Limb (tissue), 2 donors: ENCODE data around the gene C9orf78.

Experiments
- DNase-seq, 2 donors: peaks; one replicate each; pipeline ENCODE4 v3.0.0-alpha.2; 2016; ENCODE audit errors: extremely low spot score in 2 of 2

The C9orf78 gene

GRCh38 chr9:129868023-129868871, 33.2 kb upstream of the C9orf78 start:
- no peak for DNase-seq

DNA sequence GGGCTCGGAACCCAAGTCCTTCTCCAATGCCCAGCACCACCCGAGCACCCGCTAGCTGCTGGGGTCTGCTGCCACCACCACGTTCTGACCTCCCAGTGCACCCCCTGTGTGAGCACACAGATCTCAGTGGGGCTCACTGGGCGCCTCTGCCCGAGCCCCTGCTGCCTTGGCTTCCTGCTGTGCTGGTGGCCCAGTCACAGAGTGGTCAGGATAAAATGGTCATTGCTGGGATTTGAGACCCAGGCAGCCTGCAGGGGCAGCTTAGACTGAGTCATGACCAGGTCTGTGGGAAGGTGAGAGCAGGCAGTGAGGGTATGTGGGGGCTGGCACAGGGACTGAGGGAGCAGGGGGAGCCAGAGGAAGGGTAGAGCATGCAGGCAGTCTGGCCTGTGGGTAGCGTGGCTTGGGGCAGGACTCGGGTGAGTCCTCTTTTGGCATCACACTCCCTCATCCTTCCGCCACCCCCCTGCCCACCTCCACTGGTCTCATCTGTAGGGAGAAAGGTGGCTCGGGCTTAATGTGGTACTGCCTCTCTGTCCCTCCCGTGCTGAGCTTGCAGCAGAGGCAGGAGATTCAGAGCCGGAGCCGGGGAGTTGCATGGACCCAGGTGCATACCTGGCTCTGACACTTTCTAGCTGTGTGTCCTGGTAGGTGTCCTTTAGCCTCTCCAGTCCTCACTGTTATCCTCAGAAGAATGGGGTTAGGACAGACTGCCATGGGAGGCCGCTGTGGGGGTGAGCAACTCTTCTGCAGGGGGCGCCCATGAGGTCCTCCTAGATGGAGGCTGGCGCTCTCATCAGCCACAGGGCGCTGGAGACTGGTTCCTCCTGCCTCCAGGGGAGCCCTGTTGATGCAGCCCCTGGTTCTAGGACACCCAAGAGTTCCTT, 32.3 kb upstream of the C9orf78 start:
- no peak for DNase-seq

DNA sequence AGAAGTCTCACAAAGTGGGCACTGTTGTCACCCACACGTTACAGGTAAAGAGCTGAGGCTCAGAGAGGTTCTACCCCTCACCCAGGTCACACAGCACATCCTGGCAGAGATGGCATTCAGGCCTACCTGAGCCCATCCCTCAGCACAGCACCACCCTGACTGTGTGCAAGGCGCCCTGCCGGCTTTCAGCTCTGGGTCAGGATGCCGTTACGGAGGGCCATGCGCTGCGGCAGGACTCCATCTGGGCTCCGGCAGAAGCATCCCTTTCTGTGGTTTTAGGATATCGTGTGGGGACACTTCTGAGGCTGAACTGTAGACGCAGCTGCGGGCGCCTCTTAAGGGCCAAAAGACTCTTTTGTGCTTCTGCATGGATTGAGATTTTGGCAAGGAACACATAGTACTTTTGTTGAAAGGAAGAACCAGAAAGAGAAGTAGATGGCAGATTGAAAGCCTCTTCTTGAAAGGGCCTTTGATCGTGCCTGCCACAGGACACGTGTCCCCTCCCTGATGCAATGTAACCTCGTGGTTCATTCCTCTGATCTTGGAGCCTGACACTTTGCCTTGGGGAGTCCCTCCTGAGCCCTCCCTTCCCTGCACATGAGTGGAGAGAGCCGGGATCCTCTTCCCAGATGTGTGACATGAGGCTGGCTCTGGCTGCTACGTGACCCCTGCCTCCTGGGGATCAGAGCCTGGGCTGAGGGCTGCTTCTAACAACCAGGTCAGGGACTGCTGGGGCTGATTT, 31.5 kb upstream of the C9orf78 start:
- DNase-seq: no peak

- DNase-seq: no peak
These were observed 30.7 kb upstream of the C9orf78 start for GRCh38 chr9:129865668-129866320.

DNA sequence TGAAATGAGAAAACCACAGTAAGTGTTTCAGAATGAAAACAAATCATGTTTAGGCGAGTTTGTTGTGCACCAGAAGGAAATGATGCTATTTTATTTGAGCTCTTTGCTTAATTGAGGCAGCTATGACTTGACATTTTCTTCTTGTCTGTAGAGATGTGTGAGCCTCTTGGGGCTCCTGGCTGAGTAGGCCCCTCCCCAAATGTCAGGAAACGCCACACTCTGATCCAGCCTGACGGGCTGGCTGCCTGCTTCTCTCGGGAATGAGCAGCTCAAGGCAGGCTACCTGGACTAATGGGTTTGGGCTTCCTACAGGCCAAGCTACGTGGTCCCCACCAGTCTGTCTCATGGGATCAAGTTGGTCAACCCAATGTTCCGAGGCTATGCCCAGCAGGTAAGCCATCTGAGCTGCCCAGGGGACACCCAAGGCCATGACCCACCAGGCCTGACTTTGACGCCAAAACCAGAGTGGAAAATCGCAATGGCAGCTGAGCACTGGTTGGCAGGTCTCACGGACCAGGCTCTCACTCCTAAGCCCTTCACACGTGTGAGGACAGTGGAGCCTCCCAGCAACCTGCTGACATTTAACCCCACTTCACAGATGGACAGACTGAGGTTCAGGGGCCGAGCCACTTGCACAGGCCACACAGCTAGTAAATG, 30.0 kb upstream of the C9orf78 start:
- DNase-seq: no peak

DNA sequence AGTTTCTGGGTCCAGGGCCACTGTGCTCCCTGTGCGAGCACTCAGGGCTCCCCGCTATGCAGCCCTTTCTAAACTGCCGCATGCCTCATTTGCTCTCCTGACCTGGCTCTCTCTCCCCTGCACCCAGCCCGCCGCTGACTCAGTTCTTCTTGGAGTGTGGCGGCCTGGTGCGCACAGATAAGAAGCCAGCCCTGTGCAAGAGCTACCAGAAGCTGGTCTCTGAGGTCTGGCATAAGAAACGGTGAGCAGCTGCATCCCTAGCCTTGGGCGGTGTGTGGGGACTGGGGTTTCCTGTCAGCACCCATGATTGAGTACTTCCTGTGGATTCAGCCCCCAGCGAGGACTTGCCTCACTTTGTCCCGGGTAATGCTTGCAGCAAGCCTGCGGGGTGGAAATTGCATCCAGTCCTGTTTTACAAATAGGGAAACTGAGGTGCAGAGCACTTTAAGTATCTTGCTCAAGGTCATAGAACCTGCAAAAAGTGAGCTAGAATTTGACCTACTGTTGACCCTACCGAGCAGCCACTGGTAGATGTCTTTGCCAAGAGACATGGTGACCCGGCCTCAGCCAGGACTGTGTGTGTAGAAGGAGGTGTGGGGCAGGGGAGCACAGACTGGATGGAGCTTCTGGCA, 28.1 kb upstream of the C9orf78 start:
- DNase-seq: no peak

- DNase-seq: no peak
These were observed 26.4 kb upstream of the C9orf78 start for GRCh38 chr9:129861447-129861827.

DNA sequence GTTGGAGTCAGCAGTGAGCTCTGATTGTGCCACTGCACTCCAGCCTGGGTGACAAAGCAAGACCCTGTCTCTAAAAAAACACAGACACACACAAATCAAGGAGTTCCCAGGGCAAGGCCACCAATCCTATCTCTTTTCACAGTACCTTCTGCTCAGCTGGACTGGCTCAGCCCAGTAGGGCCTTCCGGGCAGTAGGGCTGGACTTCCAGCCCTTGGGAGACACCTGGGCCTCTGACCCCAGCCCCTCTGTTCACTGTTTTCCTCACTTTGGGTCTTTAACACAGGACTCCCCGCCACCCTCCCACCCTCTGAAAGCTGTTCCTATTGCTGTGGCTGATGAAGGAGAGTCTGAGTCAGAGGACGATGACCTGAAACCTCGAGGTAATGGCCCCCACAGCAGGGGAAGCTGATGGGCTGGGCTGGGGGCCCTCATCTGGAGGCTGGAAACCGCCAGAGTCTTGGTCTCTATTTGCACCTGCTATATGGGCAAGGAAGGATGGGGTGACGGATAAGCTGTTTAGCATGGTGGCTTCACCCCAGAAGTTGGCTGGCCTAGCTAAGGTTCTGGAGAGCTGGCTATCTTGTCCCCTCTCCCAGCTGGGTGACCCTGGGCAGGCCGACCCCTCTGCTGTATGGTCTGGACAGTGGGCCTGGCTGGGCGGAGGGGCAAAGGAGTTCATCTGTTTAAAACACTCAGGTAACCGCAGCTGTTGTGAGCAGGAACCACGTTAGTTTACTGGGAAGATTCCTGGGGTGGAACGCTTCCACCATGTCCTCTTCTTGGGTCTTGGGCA, 25.8 kb upstream of the C9orf78 start:
- DNase-seq: no peak

DNA sequence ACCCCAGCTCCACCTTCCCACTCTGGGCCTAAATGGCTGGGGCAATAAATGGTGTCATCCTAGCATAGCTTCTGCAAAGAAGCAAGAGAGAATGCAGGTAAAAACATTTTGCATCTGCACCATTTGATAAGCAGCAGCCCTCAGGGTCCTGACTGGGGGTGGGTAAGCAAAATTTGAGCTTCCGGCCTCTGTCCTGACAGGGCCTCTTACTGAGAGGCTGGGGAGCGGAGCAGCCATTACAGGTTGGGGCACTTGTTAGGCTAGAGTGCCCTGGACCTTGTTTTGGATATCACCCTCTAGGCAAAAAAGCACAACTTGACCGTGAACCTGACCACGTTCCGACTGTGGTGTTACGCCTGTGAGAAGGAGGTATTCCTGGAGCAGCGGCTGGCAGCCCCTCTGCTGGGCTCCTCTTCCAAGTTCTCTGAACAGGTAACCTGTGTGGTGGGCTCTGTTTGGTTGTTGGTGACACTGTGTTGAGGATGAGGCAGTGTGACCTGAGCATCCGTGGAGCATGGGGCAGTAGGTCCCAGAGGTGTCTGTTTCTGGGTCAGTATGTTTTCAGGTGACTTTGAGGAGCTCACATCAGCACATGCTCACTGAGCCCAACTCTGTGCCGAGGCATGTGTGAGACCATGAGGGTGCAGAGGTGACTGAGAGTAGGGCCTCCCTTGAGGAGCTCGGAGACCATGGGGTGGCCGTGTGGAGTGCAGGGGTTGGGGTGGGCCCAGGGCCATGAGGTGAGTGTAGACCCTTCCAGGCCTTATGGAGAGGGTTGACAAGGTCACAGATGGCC, 23.3 kb upstream of the C9orf78 start:
- no peak for DNase-seq

- no peak for DNase-seq
These were observed 22.1 kb upstream of the C9orf78 start for GRCh38 chr9:129857207-129857606.

GRCh38 chr9:129854588-129855110, 19.6 kb upstream of the C9orf78 start:
- no peak for DNase-seq

DNA sequence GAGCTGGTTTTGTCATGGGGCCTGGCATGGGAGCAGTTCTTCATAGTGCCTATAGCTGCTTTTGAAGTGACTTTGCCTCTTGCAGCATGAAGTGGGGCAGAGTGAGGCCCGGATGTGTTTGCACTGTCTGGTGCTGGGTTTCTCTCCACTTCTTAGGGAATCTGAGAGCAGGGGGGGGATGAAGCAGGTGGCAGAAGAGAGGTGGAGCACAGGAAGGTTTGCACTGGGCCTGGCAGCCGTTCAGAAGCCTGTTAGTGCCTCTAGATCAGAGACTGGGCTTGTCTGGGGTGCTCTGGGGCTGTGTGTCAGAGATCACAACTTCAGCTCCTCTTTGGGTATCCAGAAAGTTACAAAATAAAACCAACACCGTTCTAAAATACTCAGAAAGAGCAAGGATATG, 18.5 kb upstream of the C9orf78 start:
- DNase-seq: no peak

- DNase-seq: no peak
These were observed 17.5 kb upstream of the C9orf78 start for GRCh38 chr9:129852579-129852978.

GRCh38 chr9:129851821-129852220, 16.7 kb upstream of the C9orf78 start:
- no peak for DNase-seq

- no peak for DNase-seq
These were observed 15.9 kb upstream of the C9orf78 start for GRCh38 chr9:129850821-129851550.

DNA sequence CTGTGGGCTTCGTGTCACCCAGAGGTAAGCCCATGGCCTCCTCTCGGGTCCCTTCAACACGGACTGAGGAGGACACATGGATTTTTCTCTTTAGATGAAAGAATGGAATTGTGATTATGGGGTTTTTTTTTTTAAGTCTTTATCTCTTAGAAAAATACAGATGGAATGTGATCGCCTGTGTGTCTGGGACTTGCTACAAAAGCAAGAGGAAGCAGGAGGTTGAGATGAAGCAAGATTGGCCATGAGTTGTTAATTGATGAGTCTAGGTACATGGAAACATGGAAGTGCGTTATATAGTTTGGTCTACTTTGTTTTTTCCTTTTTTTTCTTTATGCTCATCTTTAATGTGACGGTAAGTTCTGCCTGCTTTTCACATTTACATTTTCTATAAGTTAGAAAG, 14.8 kb upstream of the C9orf78 start:
- no peak for DNase-seq

DNA sequence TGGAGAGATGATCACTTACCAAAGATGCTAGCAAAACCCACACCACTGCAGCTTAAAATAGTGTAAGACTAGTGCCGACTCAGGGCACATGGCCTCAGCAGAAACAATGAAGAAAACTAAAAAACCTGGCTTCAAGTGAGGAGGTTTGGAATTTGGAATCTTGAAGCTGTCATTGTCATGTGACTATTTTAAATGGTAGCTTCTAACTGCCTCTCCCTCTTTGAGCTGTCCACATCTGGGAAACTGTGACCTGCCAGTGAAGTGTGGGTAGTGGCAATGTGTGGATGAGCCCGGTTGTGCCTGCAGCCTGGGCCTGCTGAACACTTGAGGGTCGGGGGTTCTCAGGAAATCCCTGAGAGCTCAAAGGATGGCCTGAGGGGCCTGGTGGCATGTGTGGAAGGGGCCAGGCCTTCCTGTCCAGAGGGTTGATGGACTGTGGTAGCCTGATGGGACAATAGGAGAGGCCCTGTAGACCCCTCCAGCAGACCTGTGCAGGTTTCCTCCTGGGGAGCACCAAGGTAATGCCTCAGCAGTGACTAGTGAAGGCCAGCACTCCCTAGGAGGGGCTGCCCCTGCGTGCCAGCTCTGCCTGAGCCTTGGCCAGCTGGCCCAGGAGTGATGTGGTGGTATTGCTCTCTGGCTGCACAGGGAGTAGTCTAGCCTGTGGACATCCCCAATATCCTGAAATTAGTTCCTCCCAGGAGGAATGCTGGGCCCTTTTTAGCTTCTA, 13.8 kb upstream of the C9orf78 start:
- DNase-seq: no peak
